SJSA1 (cell line): ENCODE measurements around the gene EVPL. TPM values are rescaled to one million over a fixed set of nuclear protein-coding genes. Genes with fewer than 3 reads are reported as not detected.
"Not testable (repeated sequence)": the region's sequence is repeated elsewhere in the genome, so short reads cannot be mapped to it uniquely, and the experiment has no call there.

Source experiments
- DNase-seq, 2 experiments: peaks; one replicate each; pipeline ENCODE4 v3.0.0-alpha.2; 2015 to 2020; ENCODE audit warnings: low spot score in 2 of 2, low read depth in 1 of 2
- H3K27ac ChIP-seq: fragments of 250-450 bp; sonication (Bioruptor Pico); 2 replicates; pipeline ENCODE4 v1.5.1; 2020; ENCODE audit warnings: mild to moderate bottlenecking, moderate library complexity
- H3K27me3 ChIP-seq: fragments of 250-450 bp; sonication (Bioruptor Pico); replicated peaks from 2 replicates; pipeline ENCODE4 v1.5.1; 2020; ENCODE audit warnings: mild to moderate bottlenecking, moderate library complexity
- H3K36me3 ChIP-seq: fragments of 250-450 bp; sonication (Bioruptor Pico); 2 replicates; pipeline ENCODE4 v1.5.1; 2020; ENCODE audit warnings: mild to moderate bottlenecking
- H3K4me1 ChIP-seq: fragments of 250-450 bp; sonication (Bioruptor Pico); replicated peaks from 2 replicates; pipeline ENCODE4 v1.6.1; 2021; ENCODE audit warnings: mild to moderate bottlenecking
- H3K4me3 ChIP-seq: fragments of 250-450 bp; sonication (Bioruptor Pico); 2 replicates; pipeline ENCODE4 v1.5.1; 2020; ENCODE audit warnings: mild to moderate bottlenecking
- H3K9me3 ChIP-seq: fragments of 250-450 bp; sonication (Bioruptor Pico); replicated peaks from 2 replicates; pipeline ENCODE4 v1.5.1; 2020; ENCODE audit warnings: mild to moderate bottlenecking
- total RNA-seq: library from RNA; depleted of rRNA; stranded (reverse); fragments of >200 nt; shearing (Covaris generic); gene quantifications from 2 replicates; pipeline ENCODE4 v1.2.3, GENCODE V29; 2014; rRNA removed

EVPL gene
- not detected in 2 replicates for total RNA-seq

- H3K9me3 ChIP-seq = no peaks in the 10 kb centered on the region
- H3K4me1 ChIP-seq = peaks cover 16% of the 10 kb centered on the region
- no peak within 1 kb of the TSS for H3K27ac ChIP-seq
- H3K4me3 ChIP-seq = no peak within 1 kb of the TSS
- H3K27me3 ChIP-seq = no peaks in the 10 kb centered on the region
- no peak for DNase-seq
- H3K36me3 ChIP-seq = no peaks in the 10 kb centered on the region
These were observed at the start of gene EVPL for GRCh38 chr17:76027159-76027839. Gene EVPL, minus strand, starts transcription at chr17:76027306. Its CDS starts 108 bp downstream, at chr17:76027198.

GRCh38 chr17:76076146-76076764 lies 49.1 kb upstream of the EVPL start:
- peaks cover 3% of the 10 kb centered on the region; the same call in 1 of the 2 replicates for H3K9me3 ChIP-seq

GRCh38 chr17:76075364-76076145 lies 48.4 kb upstream of the EVPL start:
- Histone ChIP-seq H3K27ac (no peak overlapping the region), H3K4me3 (no peak overlapping the region), H3K4me1 (peaks cover 38% of the 10 kb centered on the region), H3K9me3 (peaks cover 3% of the 10 kb centered on the region; the same call in 1 of the 2 replicates), H3K27me3 (peaks cover 70% of the 10 kb centered on the region), H3K36me3 (peaks cover 13% of the 10 kb centered on the region)
- DNase-seq = no peak

More at GRCh38 chr17:76076146-76076764, 49.1 kb upstream of the EVPL start:
- Histone ChIP-seq H3K36me3 (peaks cover 9% of the 10 kb centered on the region; the same call in 1 of the 2 replicates), H3K27me3 (peaks cover 74% of the 10 kb centered on the region), H3K27ac (no peak overlapping the region), H3K4me1 (peaks cover 31% of the 10 kb centered on the region), H3K4me3 (no peak overlapping the region)
- DNase-seq = no peak

GRCh38 chr17:76074390-76075363 lies 47.6 kb upstream of the EVPL start, which contains the start of gene GALR2:
Gene GALR2, plus strand, starts transcription at chr17:76074781. Its CDS starts 103 bp downstream, at chr17:76074884.
- Histone ChIP-seq H3K4me1 (peaks cover 38% of the 10 kb centered on the region), H3K27me3 (peaks cover 61% of the 10 kb centered on the region), H3K36me3 (peaks cover 20% of the 10 kb centered on the region), H3K9me3 (peaks cover 3% of the 10 kb centered on the region; the same call in 1 of the 2 replicates), H3K27ac (no peak within 1 kb of the TSS), H3K4me3 (no peak within 1 kb of the TSS)
- no peak for DNase-seq

- Histone ChIP-seq H3K27me3 (peaks cover 39% of the 10 kb centered on the region), H3K9me3 (peaks cover 3% of the 10 kb centered on the region; the same call in 1 of the 2 replicates), H3K4me1 (peaks cover 36% of the 10 kb centered on the region), H3K4me3 (peak within 1 kb of the TSS; percentile 67), H3K36me3 (peaks cover 40% of the 10 kb centered on the region), H3K27ac (peak within 1 kb of the TSS; percentile 40)
- peak; percentile 91 to 97 for DNase-seq
These were observed 45.2 kb upstream of the EVPL start, which contains the start of gene SRP68 for GRCh38 chr17:76072148-76072858. Gene SRP68, minus strand, starts transcription at chr17:76072517. Its CDS starts 26 bp downstream, at chr17:76072491.

GRCh38 chr17:76071531-76072147 lies 44.5 kb upstream of the EVPL start:
- Histone ChIP-seq H3K36me3 (peaks cover 47% of the 10 kb centered on the region), H3K9me3 (no peaks in the 10 kb centered on the region), H3K27ac (peak overlapping the region; percentile 40)

GRCh38 chr17:76065775-76066174 lies 38.7 kb upstream of the EVPL start:
- no peaks in the 10 kb centered on the region for H3K27me3 ChIP-seq
- H3K36me3 ChIP-seq = peaks cover 90% of the 10 kb centered on the region
- DNase-seq = no peak
- H3K9me3 ChIP-seq = no peaks in the 10 kb centered on the region
- H3K27ac ChIP-seq = no peak overlapping the region
- H3K4me3 ChIP-seq = no peak overlapping the region
- H3K4me1 ChIP-seq = peaks cover 3% of the 10 kb centered on the region

More at GRCh38 chr17:76071531-76072147, 44.5 kb upstream of the EVPL start:
- peak in 1 of 2 experiments; percentile 61 for DNase-seq
- Histone ChIP-seq H3K4me3 (peak overlapping the region; percentile 67), H3K4me1 (peaks cover 29% of the 10 kb centered on the region), H3K27me3 (peaks cover 32% of the 10 kb centered on the region)

GRCh38 chr17:76063875-76064546 lies 36.9 kb upstream of the EVPL start:
- H3K9me3 ChIP-seq = no peaks in the 10 kb centered on the region
- no peaks in the 10 kb centered on the region for H3K27me3 ChIP-seq
- no peak overlapping the region for H3K27ac ChIP-seq
- H3K4me1 ChIP-seq = no peaks in the 10 kb centered on the region
- H3K36me3 ChIP-seq = peaks cover 90% of the 10 kb centered on the region
- H3K4me3 ChIP-seq = no peak overlapping the region
- DNase-seq = no peak

GRCh38 chr17:76058264-76058663 lies 31.2 kb upstream of the EVPL start:
- H3K27me3 ChIP-seq, H3K27ac ChIP-seq, H3K9me3 ChIP-seq, DNase-seq, H3K4me3 ChIP-seq, H3K4me1 ChIP-seq: not testable (repeated sequence)
- H3K36me3 ChIP-seq = peaks cover 92% of the 10 kb centered on the region

GRCh38 chr17:76056882-76057281 lies 29.8 kb upstream of the EVPL start:
- Histone ChIP-seq H3K9me3 (no peaks in the 10 kb centered on the region), H3K27ac (no peak overlapping the region), H3K36me3 (peaks cover 94% of the 10 kb centered on the region), H3K4me3 (no peak overlapping the region), H3K27me3 (no peaks in the 10 kb centered on the region), H3K4me1 (peaks cover 10% of the 10 kb centered on the region)
- DNase-seq = no peak

- no peaks in the 10 kb centered on the region for H3K27me3 ChIP-seq
- H3K27ac ChIP-seq = no peak overlapping the region
- no peaks in the 10 kb centered on the region for H3K9me3 ChIP-seq
- H3K36me3 ChIP-seq = peaks cover 96% of the 10 kb centered on the region
- peaks cover 13% of the 10 kb centered on the region for H3K4me1 ChIP-seq
- no peak overlapping the region for H3K4me3 ChIP-seq
- no peak for DNase-seq
These were observed 27.0 kb upstream of the EVPL start for GRCh38 chr17:76054112-76054476.
